ENCODE results near the gene LRRC40.

Gene LRRC40

DNA sequence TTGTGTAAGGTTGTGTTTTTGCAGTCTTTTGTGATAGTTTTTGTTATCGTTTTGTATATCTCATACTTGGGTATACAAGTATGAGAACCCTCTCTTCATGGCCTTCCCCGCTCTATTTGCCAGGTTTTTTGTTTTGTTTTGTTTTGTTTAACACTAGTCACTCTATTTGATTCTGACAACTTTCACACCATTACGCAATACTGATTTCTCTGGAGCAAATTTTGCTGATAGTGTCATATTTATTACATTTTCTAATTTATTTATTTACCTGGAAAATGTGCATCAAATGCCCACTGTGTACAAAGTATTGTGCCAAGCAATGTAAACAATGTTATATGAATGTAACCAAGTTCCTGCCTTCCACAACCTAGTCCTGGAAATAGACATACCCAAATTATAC lies 90.1 kb downstream of the LRRC40 start:
- DNase-seq (ENCODE audit: low spot score), result no peak

DNA sequence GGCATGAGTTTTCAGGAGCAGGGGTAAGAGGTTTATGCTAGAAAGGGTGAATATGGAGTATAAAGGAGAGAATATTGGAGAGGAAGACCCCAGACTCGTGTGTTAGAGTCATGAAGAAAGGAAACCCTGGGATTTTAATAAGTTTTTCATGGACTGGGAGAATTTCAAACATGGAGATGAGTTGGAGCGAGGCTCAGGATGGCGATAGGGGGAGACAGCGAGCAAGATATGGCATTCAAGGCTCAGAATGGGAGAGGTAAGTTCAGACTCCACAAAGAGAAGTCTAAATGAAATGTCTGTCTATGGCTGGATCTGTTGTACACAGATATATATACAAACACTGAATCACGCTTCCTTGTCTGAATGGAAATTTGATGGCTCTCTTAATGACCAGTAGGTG lies 92.5 kb downstream of the LRRC40 start:
- no peak for DNase-seq (ENCODE audit: low spot score)

DNA sequence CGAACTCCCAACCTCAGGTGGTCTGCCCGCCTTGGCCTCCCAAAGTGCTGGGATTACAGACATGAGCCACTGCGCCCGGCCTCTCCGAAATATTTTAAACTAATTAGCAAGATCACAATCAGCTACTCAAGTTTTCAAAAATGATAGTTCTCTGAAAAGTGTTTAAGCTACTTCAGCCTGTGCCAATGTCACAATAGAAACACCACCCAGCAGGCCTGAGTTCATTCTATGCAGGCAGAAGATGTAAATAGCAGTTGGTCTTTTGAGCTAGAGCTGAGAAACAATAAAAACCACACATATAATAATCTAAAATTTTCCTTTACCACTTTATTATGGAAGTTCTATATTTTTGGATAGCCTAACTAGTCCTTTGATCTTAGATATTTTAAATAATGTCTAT lies 96.1 kb downstream of the LRRC40 start:
- no peak for DNase-seq (ENCODE audit: low spot score)

DNA sequence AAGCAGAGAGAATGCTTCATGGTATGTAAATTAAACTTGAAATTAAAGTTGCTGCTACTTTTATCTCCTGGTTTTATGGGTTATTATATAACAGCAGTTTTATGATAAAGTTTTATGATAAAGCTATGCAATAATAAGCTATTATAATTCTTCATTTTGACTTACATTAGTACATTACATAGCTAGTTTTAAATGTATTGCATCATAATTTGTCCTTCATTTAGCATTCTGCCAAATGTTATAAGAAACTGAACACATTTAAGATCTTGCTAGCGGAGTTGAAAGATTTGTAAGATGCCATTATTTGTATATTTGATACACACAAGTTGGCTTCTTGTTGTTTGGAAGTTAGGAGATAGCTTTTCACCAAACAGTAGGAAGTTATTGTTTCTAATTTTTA lies 101.6 kb downstream of the LRRC40 start:
- DNase-seq (ENCODE audit: low spot score), result no peak

DNA sequence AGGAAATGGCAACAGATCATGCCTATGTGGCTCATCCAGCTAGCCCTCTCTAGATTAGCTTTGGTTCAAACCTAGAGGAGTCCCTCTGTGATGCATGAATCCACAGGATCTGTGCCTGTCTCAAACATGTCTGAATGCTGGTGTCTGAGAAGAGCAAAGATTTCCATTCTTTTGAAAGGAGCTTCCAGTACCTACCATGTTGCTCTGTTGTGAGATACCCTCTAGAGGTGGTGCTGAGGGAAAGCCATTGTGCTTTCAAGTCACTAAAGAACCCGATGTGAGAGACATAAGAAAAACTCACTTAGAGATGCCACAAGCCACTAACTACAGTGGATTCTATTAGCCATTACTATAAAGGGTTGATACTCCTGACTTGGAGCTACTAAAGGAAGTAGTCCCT lies 103.6 kb downstream of the LRRC40 start:
- no peak for DNase-seq (ENCODE audit: low spot score)

DNA sequence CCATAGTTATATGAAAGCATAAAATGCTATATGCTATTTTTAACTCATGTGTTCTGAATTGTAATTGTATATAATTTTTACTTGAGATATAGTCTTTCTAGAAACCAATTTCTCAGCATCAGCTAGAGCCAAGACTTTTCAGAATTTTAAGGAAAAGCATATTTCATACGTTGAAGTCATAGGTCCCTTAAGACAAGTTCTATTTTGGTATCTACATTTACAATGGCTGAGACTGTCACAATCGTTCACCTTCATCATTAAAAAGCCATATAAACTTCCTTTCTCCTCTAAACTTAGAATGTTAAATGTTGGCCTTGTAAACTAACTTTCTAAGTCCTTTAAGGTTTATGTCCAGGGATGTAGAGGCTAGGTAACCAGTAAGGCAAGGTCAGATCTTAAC lies 104.1 kb downstream of the LRRC40 start:
- DNase-seq (ENCODE audit: low spot score), result no peak
